ENCODE data around the gene MT1E.
"Not testable (repeated sequence)": the region's sequence is repeated elsewhere in the genome, so short reads cannot be mapped to it uniquely, and the experiment has no call there.

The MT1E gene

DNA sequence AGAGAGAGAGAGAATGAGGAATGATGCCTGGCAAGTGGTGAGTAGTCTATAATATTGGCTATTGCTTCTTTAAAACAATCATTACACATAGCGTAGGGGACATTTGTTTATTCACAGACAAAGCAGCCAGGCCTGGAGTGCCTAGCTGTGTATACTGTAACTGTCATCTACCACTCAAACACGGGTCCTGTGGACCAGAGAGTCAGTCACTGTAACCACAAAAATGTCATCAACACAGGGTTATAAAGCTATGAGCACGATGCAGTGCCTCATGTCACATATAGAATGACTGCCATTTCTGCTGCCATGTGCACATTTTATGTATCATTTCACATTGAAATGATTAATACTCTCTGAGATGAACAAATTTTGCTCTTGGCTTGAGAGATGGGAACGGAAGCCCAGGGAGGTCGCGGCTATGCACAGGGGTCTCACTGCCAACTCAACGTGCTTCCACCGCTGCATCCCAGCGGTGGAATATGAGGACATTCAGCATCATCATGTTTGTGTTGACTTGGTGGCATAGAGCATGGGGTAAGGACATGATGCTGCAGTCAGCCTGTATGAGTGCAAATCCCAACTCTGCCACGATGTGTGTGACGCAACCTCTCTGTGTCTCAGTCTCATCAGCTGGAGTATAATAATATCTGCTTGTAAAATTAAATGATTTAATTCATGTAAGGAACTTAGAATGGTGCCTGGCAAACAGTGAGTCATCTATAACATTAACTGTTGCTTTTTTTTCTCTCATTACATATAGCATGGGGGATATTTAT is 47.4 kb downstream of the MT1E start:
- no peak for DNase-seq (ENCODE audit: low spot score)

DNA sequence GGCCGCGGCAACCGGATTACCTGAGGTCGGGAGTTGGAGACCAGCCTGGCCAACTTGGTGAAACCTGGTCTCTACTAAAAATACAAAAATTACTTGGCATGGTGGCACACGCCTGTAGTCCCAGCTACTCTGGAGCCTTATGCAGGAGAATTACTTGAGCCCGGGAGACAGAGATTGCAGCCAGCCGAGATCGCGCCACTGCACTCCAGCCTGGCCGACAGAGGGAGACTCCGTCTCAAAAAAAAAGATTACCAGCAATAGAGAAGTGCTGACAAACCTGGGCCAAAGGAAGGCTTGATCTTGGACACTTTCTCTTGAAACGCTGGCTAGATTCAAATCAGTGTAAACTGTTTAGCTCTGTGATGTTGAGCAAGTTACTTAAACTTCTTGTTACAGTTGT is 48.3 kb downstream of the MT1E start:
- DNase-seq (ENCODE audit: low spot score) = no peak

DNA sequence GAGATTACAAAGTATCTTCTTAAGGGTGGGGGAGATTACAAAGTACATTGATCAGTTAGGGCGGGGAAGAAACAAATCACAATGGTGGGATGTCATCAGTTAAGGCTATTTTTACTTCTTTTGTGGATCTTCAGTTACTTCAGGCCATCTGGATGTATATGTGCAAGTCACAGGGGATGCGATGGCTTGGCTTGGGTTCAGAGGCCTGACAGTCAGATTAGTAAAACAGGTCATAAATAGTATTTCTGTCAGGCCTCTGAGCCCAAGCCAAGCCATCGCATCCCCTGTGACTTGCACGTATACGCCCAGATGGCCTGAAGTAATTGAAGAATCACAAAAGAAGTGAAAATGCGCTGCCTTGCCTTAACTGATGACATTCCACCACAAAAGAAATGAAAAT is 49.0 kb downstream of the MT1E start:
- not testable (repeated sequence) for DNase-seq (ENCODE audit: low spot score)

DNA sequence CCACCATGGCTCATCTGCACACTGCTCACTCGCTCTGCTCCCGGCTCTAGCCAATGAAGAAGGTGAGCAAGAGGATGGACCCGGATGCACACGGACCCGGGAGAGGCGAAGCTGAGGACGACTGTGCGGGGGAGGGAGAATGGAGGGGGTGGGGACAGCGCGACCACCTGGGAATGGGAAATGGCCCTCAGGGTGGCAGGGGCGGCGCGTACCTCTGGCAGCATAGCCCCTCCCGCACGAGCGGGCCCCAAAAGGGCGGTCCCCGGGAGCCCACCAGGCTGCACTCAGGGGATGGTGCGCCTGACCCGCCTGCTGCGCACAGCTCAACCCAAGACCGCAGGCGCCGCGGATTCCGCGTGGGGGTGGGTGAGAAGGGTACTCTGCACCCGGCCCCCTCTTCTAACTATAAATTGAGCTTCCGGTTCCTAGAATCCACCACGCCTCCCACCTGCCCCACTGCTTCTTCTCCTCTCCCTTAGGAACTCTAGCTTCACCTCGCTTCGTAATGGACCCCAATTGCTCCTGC is 50.2 kb downstream of the MT1E start:
- DNase-seq (ENCODE audit: low spot score) = peak; percentile 30
